HEK293T (cell line): ENCODE data around the gene PGAP3.

Source experiments
- CTCF ChIA-PET: fragments of 350-600 bp; formaldehyde crosslinking; extraction: SDS; loops from one replicate; lab custom pipeline; 2021; ENCODE audit warnings: antibody characterized with exemption, inconsistent platforms; lab: Yijun Ruan, JAX
- POLR2A ChIA-PET: fragments of 350-600 bp; formaldehyde crosslinking; extraction: SDS; loops from one replicate; lab custom pipeline; 2020; ENCODE audit warnings: antibody characterized with exemption, inconsistent platforms; lab: Yijun Ruan, JAX
- DNase-seq: peaks from one replicate; pipeline ENCODE4 v3.0.0; 2012; ENCODE audit warnings: mixed read lengths; ENCODE audit errors: extremely low spot score
- ARNT ChIP-seq: fragments of 450-650 bp; IDR thresholded peaks from 2 replicates; pipeline ENCODE4 v1.6.1; 2017; ENCODE audit warnings: mild to moderate bottlenecking
- BHLHE40 ChIP-seq: fragments of 450-650 bp; IDR thresholded peaks from 2 replicates; pipeline ENCODE4 v1.6.1; 2016; ENCODE audit warnings: mild to moderate bottlenecking, moderate library complexity, borderline replicate concordance
- CTBP1 ChIP-seq: fragments of 450-650 bp; IDR thresholded peaks from 2 replicates; pipeline ENCODE4 v1.6.1; 2016; ENCODE audit warnings: borderline replicate concordance
- ELF4 ChIP-seq: fragments of 450-650 bp; IDR thresholded peaks from 2 replicates; pipeline ENCODE4 v1.6.1; 2017; ENCODE audit warnings: antibody characterized with exemption
- FOXA1 ChIP-seq: fragments of 450-650 bp; IDR thresholded peaks from 2 replicates; pipeline ENCODE4 v1.6.1; 2016; ENCODE audit warnings: mild to moderate bottlenecking
- FOXK2 ChIP-seq: fragments of 450-650 bp; IDR thresholded peaks from 2 replicates; pipeline ENCODE4 v1.6.1; 2016; ENCODE audit warnings: mild to moderate bottlenecking
- FOXM1 ChIP-seq: fragments of 450-650 bp; IDR thresholded peaks from 2 replicates; pipeline ENCODE4 v1.6.1; 2017; ENCODE audit warnings: mild to moderate bottlenecking, borderline replicate concordance
- HDGF ChIP-seq: fragments of 450-650 bp; IDR thresholded peaks from 2 replicates; pipeline ENCODE4 v1.6.1; 2017; ENCODE audit warnings: antibody characterized with exemption, borderline replicate concordance
- L3MBTL2 ChIP-seq: fragments of 450-650 bp; conservative IDR thresholded peaks from 2 replicates; pipeline ENCODE4 v1.6.1; 2016; ENCODE audit warnings: mild to moderate bottlenecking
- LEF1 ChIP-seq: fragments of 450-650 bp; IDR thresholded peaks from 2 replicates; pipeline ENCODE4 v1.6.1; 2017; ENCODE audit warnings: mild to moderate bottlenecking, borderline replicate concordance
- NFRKB ChIP-seq: fragments of 450-650 bp; IDR thresholded peaks from 2 replicates; pipeline ENCODE4 v1.6.1; 2016; ENCODE audit warnings: mild to moderate bottlenecking, moderate library complexity
- PKNOX1 ChIP-seq: fragments of 450-650 bp; IDR thresholded peaks from 2 replicates; pipeline ENCODE4 v1.6.1; 2016
- SP1 ChIP-seq: fragments of 450-650 bp; IDR thresholded peaks from 2 replicates; pipeline ENCODE4 v1.6.1; 2017
- SUZ12 ChIP-seq: fragments of 450-650 bp; IDR thresholded peaks from 2 replicates; pipeline ENCODE4 v1.6.1; 2016; ENCODE audit warnings: mild to moderate bottlenecking
- TARDBP ChIP-seq: fragments of 450-650 bp; IDR thresholded peaks from 2 replicates; pipeline ENCODE4 v1.6.1; 2016
- ZNF384 ChIP-seq: fragments of 450-650 bp; IDR thresholded peaks from 2 replicates; pipeline ENCODE4 v1.6.1; 2016

Gene PGAP3

GRCh38 chr17:39703913-39704312, 16.1 kb upstream of the PGAP3 start:
- TF ChIP-seq PKNOX1, result no peak
- no peak for TF ChIP-seq ARNT
- TF ChIP-seq CTBP1, result no peak
- TF ChIP-seq SP1, result no peak
- TF ChIP-seq ZNF384, result no peak
- DNase-seq, result no peak
- ChIA-PET CTCF (interaction anchor here (1.1 kb wide), 1 partner anchor 50 kb away, joined by 4 read pairs; no protein-coding TSS in a partner anchor), POLR2A (interaction anchor here (0.8 to 1.2 kb wide), 2 partner anchors 26 to 195 kb away, joined by 3 to 4 read pairs; no protein-coding TSS in a partner anchor)

- DNase-seq, result no peak
Observed at GRCh38 chr17:39702901-39703893, 15.3 kb upstream of the PGAP3 start.

GRCh38 chr17:39701784-39702422, 14.0 kb upstream of the PGAP3 start:
- POLR2A ChIA-PET, result interaction anchor here (0.9 to 4.5 kb wide), 2 partner anchors 9 to 12 kb away, joined by 3 to 84 read pairs; partner anchors contain the start of gene PGAP3
- CTCF ChIA-PET, result interaction anchor here (1.2 kb wide), 1 partner anchor 29 kb away, joined by 3 read pairs; the partner anchor contains the start of gene MIEN1
- no peak for TF ChIP-seq ELF4
- TF ChIP-seq SUZ12, result no peak
- no peak for DNase-seq

More at GRCh38 chr17:39702901-39703893, 15.3 kb upstream of the PGAP3 start:
- TF ChIP-seq FOXK2 (no peak), BHLHE40 (no peak), ELF4 (no peak), SP1 (no peak), NFRKB (no peak), CTBP1 (no peak), FOXA1 (no peak), LEF1 (no peak), FOXM1 (no peak), ARNT (no peak), HDGF (no peak), ZNF384 (no peak), L3MBTL2 (no peak), SUZ12 (no peak), PKNOX1 (no peak), TARDBP (no peak)
- POLR2A ChIA-PET, result interaction anchor here (0.8 to 1.2 kb wide), 2 partner anchors 26 to 194 kb away, joined by 3 to 4 read pairs; no protein-coding TSS in a partner anchor
- CTCF ChIA-PET, result interaction anchor here (1.1 kb wide), 1 partner anchor 49 kb away, joined by 4 read pairs; no protein-coding TSS in a partner anchor

- ChIA-PET CTCF (interaction anchor here (1.2 to 2.0 kb wide), 2 partner anchors 29 kb away, joined by 3 to 8 read pairs; partner anchors contain the start of gene MIEN1), POLR2A (interaction anchor here (0.9 to 4.5 kb wide), 9 partner anchors 8 to 502 kb away, joined by 3 to 84 read pairs (median 7); partner anchors contain the start of genes MIEN1, PGAP3 and RPL19)
- no peak for TF ChIP-seq PKNOX1
- no peak for TF ChIP-seq L3MBTL2
- TF ChIP-seq SUZ12, result no peak
- no peak for TF ChIP-seq ZNF384
- no peak for TF ChIP-seq NFRKB
- TF ChIP-seq BHLHE40, result no peak
- TF ChIP-seq ELF4, result no peak
- TF ChIP-seq SP1, result no peak
- TF ChIP-seq HDGF, result no peak
- no peak for TF ChIP-seq CTBP1
- no peak for TF ChIP-seq LEF1
- no peak for TF ChIP-seq FOXM1
- TF ChIP-seq FOXK2, result no peak
- TF ChIP-seq FOXA1, result no peak
- no peak for TF ChIP-seq ARNT
- no peak for TF ChIP-seq TARDBP
- DNase-seq, result no peak
Observed at GRCh38 chr17:39701012-39701783, 13.3 kb upstream of the PGAP3 start.
